GM12892 (cell line): ENCODE data around the gene PRRC2B.

Experiments used
- POLR2A ChIP-seq: IDR thresholded peaks from 2 replicates; pipeline ENCODE4 v1.6.1; 2011; ENCODE audit warnings: low read depth, low read length, control low read depth
- POLR2AphosphoS5 ChIP-seq: IDR thresholded peaks from 2 replicates; pipeline ENCODE4 v1.6.1; 2011; ENCODE audit warnings: low read depth, low read length, control low read depth
- TAF1 ChIP-seq: IDR thresholded peaks from 2 replicates; pipeline ENCODE4 v1.6.1; 2011; ENCODE audit warnings: low read depth, mild to moderate bottlenecking, control low read depth, low read length, borderline replicate concordance

DNA sequence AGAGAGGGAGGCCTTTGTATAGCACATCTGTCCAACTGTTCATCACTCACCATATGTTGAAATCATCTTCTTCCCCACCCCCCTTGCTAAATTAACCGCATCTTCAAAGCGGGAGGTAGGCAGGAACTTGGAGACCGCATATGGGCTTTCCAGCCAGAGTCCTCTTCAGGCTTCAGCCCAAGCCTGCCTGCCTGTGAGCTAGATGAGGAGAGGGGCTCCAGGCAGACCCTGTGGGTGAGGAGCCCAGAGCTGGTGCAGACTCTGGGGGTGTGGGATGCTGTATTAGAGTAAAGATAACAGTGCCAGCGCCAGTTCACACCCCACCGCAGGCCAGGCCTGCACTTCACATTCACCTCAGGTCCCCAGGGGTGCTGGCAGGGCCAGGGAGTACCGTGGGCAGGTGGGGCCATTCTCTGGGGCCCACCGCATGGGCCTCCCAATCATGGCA lies 16.2 kb downstream of the PRRC2B start:
- TF ChIP-seq POLR2AphosphoS5 = no peak
- TF ChIP-seq TAF1 = no peak
- no peak for TF ChIP-seq POLR2A
